ENCODE results near the gene ZSCAN9.

Gene ZSCAN9

DNA sequence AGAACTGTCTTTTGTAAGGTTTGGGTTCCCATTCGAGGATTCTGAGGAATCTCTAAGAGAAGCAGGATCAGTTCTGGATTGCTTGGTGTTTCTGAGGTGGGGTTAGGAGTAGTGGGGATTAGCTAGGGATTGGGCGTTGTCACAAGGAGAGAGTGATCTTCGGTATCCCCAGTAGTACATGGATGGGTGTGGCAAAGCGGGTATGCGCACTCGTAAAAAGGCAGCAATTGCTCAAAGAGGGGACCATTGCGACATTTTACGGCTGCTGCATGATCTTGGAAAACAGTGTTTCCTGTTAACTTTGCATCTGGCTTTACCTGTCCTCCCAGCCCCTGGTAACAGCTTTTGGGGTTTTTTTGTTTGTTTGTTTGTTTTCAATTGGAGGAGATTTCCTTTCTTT is 9.7 kb upstream of the ZSCAN9 start:
- no peak for DNase-seq (ENCODE audit: extremely low read depth, insufficient read length)
- no peaks in the 10 kb centered on the region for H3K36me3 ChIP-seq (ENCODE audit: control insufficient read depth, insufficient read depth, low read length)
- TF ChIP-seq, protein P1, sequence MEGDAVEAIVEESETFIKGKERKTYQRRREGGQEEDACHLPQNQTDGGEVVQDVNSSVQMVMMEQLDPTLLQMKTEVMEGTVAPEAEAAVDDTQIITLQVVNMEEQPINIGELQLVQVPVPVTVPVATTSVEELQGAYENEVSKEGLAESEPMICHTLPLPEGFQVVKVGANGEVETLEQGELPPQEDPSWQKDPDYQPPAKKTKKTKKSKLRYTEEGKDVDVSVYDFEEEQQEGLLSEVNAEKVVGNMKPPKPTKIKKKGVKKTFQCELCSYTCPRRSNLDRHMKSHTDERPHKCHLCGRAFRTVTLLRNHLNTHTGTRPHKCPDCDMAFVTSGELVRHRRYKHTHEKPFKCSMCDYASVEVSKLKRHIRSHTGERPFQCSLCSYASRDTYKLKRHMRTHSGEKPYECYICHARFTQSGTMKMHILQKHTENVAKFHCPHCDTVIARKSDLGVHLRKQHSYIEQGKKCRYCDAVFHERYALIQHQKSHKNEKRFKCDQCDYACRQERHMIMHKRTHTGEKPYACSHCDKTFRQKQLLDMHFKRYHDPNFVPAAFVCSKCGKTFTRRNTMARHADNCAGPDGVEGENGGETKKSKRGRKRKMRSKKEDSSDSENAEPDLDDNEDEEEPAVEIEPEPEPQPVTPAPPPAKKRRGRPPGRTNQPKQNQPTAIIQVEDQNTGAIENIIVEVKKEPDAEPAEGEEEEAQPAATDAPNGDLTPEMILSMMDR (IDR thresholded peaks at IDR 0.05; ENCODE audit: insufficient read depth, low read length, poor library complexity, severe bottlenecking) = no peak
- H3K4me3 ChIP-seq (replicated peaks; ENCODE audit: low read depth, low read length) = no peak overlapping the region
- H3K27me3 ChIP-seq (replicated peaks; ENCODE audit: control insufficient read depth, insufficient read depth, low read length) = no peaks in the 10 kb centered on the region

DNA sequence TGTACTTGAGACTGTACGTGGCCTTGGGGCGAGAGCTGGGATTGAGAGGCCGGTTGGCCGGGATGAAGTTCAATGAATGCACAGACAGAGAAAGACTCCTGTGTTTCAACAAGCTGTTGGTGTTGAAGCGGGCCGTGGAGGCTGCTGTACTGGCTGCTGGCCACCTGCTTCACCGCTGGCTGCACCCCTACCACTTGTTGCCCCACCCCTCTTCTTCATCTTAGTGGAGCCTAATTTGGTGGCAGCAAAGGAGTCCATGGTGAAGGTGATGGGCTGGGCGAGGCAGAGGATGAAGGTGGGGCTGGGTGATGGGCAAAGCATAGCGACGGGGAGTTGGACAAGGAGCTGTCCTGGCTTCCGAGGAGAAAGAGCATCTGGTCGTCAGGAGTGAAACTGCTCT is 7.2 kb upstream of the ZSCAN9 start:
- H3K27me3 ChIP-seq (replicated peaks; ENCODE audit: control insufficient read depth, insufficient read depth, low read length) = no peaks in the 10 kb centered on the region
- no peaks in the 10 kb centered on the region for H3K36me3 ChIP-seq (ENCODE audit: control insufficient read depth, insufficient read depth, low read length)
- DNase-seq (ENCODE audit: extremely low read depth, insufficient read length) = no peak
- TF ChIP-seq, protein P1 (IDR thresholded peaks at IDR 0.05; ENCODE audit: insufficient read depth, low read length, poor library complexity, severe bottlenecking) = no peak
- peak overlapping the region; percentile 70; the same call in 1 of the 2 replicates for H3K4me3 ChIP-seq (replicated peaks; ENCODE audit: low read depth, low read length)

DNA sequence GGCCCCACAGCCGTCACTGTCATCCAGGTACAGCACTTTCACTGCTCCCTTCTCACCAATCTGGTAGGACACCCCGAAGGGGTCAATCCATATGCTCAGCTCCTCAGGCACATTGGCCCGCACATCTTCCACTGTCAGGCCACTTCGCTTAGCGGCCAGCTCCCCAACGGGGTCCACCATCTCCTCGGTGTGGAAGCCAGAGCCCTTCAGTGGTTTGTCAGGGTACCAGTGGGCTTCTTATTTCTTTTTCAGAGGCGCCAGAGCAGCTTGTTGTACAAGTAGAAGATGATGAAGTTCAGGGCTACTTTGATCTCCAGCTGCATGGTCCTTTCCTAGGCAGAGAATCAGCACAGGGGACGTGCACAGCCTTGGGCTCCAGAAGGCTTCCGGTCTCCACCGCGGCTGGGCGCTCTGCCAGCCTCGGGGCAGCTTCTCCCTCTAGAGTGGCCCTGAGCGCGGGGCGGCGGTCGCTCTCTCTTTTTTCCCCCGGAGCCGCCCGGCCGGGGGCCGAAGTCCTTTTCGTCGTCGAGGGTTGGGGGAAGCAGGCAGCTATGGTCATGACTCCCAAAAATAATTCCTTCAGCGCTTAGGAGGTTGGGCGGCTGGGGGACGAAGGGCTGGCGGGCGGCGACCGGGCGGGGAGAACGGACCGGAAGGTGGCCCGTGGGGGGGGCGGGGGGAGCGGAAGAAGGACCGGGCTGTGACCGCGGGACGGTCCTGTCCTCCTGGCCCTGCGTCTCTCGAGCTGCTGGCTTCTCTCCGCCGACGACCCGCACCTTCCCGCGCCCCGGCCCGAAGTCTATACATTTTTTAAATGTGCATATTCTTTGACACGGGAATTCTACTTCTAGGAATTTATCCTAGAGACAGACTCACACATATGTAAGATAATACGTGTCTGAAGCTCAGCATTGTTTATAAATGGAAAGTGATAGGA is 6.5 kb upstream of the ZSCAN9 start:
- no peaks in the 10 kb centered on the region for H3K36me3 ChIP-seq (ENCODE audit: control insufficient read depth, insufficient read depth, low read length)
- H3K27me3 ChIP-seq (replicated peaks; ENCODE audit: control insufficient read depth, insufficient read depth, low read length) = no peaks in the 10 kb centered on the region

DNA sequence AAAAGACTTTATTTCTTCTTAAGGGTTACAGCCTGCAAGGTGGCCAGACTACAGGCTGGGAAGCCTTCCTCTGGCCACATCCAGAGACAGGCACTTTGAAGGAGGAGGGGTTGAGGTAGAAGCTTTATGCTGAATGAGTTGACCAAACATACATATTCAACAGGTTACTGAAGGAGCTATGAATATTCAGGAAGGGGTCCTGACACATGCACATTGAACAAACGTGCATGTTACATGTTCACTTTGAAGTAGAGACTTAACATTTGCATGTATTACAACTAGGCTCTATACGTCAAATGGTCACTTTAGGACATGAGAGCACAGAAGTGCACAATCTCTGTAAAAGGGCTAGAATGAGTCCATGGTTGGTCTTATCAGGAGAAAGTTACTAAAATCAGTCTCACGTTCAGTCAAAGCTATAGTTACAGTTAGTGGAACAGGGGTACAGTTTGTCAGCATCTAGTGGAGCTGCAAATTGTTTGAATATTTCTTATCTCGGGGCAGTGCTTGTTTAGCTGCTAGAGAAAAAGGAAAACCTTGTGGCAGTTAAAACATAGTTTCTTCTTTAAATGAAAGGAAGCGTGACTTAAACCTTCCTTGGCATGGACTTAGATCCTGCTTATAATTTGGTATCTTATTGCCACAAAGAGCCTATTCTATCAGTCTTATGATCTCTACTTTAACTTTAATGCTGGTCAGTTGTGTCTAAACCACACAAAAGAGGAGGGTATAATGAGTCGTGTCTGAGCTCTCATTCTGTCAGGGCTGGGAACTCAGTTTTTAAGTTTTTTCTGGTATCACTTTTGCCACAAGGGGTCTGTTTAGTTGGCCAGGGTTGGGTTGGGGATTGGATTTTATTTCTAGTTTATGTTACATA is 4.6 kb upstream of the ZSCAN9 start:
- TF ChIP-seq, protein P1 (IDR thresholded peaks at IDR 0.05; ENCODE audit: insufficient read depth, low read length, poor library complexity, severe bottlenecking) = no peak
- H3K27me3 ChIP-seq (replicated peaks; ENCODE audit: control insufficient read depth, insufficient read depth, low read length) = no peaks in the 10 kb centered on the region
- DNase-seq (ENCODE audit: extremely low read depth, insufficient read length) = no peak
- no peaks in the 10 kb centered on the region for H3K36me3 ChIP-seq (ENCODE audit: control insufficient read depth, insufficient read depth, low read length)
- H3K4me3 ChIP-seq (replicated peaks; ENCODE audit: low read depth, low read length) = no peak overlapping the region

More for the DNA sequence above, 6.5 kb upstream of the ZSCAN9 start:
- TF ChIP-seq, protein P1 (IDR thresholded peaks at IDR 0.05; ENCODE audit: insufficient read depth, low read length, poor library complexity, severe bottlenecking) = peak; percentile 10
- peak; percentile 78 for DNase-seq (ENCODE audit: extremely low read depth, insufficient read length)
- H3K4me3 ChIP-seq (replicated peaks; ENCODE audit: low read depth, low read length) = peak overlapping the region; percentile 70

DNA sequence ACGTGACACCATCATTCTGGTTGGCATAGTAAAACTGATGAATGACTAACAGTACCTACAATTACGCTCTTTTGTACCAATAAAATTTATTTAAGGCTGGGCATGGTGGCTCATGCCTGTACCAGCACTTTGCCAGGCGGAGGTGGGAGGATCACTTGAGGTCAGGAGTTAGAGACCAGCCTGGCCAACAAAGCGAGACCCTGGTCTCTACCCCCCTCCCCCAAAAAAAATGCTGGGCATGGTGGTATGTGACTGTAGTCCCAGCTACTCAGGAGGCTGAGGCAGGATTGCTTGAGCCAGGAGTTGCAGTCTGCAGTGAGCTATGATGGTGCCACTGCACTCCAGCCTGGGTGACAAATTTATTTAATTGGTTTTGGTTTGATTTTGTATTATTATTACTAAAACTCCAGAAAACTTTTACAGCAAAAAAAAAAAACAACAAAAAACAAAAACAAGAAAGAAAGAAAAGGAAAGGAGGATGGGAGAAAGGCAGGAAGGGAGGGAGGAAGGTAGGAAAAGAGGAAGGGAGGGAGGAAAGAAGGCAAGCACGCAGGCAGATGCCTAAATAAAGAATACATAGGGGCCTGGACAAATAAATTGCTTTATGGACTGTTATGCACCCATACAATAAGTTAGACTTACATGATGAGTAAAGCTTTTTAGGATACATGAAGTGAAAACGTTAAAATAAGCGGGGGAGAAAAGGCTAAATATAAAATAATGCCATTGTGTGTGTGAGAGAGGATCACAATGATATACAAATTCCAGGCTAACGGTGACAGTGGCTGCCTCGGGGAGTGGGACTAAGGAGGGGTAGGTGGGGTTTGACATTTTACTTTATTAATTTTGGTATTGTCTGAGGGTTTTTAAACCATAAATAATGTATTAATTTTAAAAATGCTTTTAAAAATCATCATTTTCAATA is 682 bp upstream of the ZSCAN9 start:
- no peak for DNase-seq (ENCODE audit: extremely low read depth, insufficient read length)
- TF ChIP-seq, protein P1 (IDR thresholded peaks at IDR 0.05; ENCODE audit: insufficient read depth, low read length, poor library complexity, severe bottlenecking) = no peak
- peak overlapping the region; percentile 93 for H3K4me3 ChIP-seq (replicated peaks; ENCODE audit: low read depth, low read length)
- H3K27me3 ChIP-seq (replicated peaks; ENCODE audit: control insufficient read depth, insufficient read depth, low read length) = no peaks in the 10 kb centered on the region
- H3K36me3 ChIP-seq (ENCODE audit: control insufficient read depth, insufficient read depth, low read length) = peaks cover 12% of the 10 kb centered on the region

Data from GM06990 (cell line).